Stimulated activated CD8-positive, alpha-beta memory T cell treated with anti-CD3 and anti-CD28 coated beads, Interleukin-7, amount 100 ng/mL, for 4 hours (primary cell): ENCODE measurements around the gene FAT1.
A peak's percentile ranks its signal among the peaks of the same experiment; 100 is the strongest.

Experiments
- DNase-seq, 2 donors: peaks; one replicate each; pipeline ENCODE4 v3.0.0-alpha.2; 2020; ENCODE audit warnings: low read depth in 2 of 2

Gene FAT1

GRCh38 chr4:186607490-186607889 lies 116.2 kb downstream of the FAT1 start:
- no peak for DNase-seq

- no peak for DNase-seq
Measured at GRCh38 chr4:186606591-186606992, 117.1 kb downstream of the FAT1 start.

GRCh38 chr4:186605261-186605865 lies 118.3 kb downstream of the FAT1 start:
- DNase-seq: no peak

- no peak for DNase-seq
Measured at GRCh38 chr4:186604124-186604807, 119.4 kb downstream of the FAT1 start.

GRCh38 chr4:186602978-186603377 lies 120.7 kb downstream of the FAT1 start:
- DNase-seq: no peak

GRCh38 chr4:186599483-186599882 lies 124.2 kb downstream of the FAT1 start:
- DNase-seq: no peak

- DNase-seq: no peak
Measured at GRCh38 chr4:186598686-186599085, 125.0 kb downstream of the FAT1 start.

GRCh38 chr4:186596850-186597390 lies 126.7 kb downstream of the FAT1 start:
- no peak for DNase-seq

GRCh38 chr4:186596346-186596745 lies 127.3 kb downstream of the FAT1 start:
- no peak for DNase-seq

GRCh38 chr4:186593587-186593973 lies 130.1 kb downstream of the FAT1 start:
- no peak for DNase-seq

- DNase-seq: no peak
Measured at GRCh38 chr4:186592966-186593586, 130.6 kb downstream of the FAT1 start.

GRCh38 chr4:186592445-186592844 lies 131.2 kb downstream of the FAT1 start:
- no peak for DNase-seq

- DNase-seq: no peak
Measured at GRCh38 chr4:186591651-186592050, 132.0 kb downstream of the FAT1 start.

- no peak for DNase-seq
Measured at GRCh38 chr4:186588503-186588902, 135.2 kb downstream of the FAT1 start.

- peak; percentile 8 to 15 for DNase-seq
Measured at GRCh38 chr4:186587416-186588018, 136.1 kb downstream of the FAT1 start.

GRCh38 chr4:186586205-186586604 lies 137.5 kb downstream of the FAT1 start:
- DNase-seq: no peak

- no peak for DNase-seq
Measured at GRCh38 chr4:186584912-186585311, 138.7 kb downstream of the FAT1 start.

- DNase-seq: no peak
Measured at GRCh38 chr4:186581421-186581820, 142.2 kb downstream of the FAT1 start.

- DNase-seq: no peak
Measured at GRCh38 chr4:186580669-186581068, 143.0 kb downstream of the FAT1 start.

GRCh38 chr4:186570193-186570996 lies 153.3 kb downstream of the FAT1 start:
- no peak for DNase-seq

- no peak for DNase-seq
Measured at GRCh38 chr4:186569533-186570192, 154.0 kb downstream of the FAT1 start.
